Mesothelial cell of epicardium (in vitro differentiated cells): ENCODE data around the gene KCNN3. TPM values are rescaled to one million over a fixed set of nuclear protein-coding genes. Genes with fewer than 3 reads are reported as not detected.

Experiments
- DNase-seq, 2 experiments: peaks; one replicate each; pipeline ENCODE4 v3.0.0; 2021; ENCODE audit warnings: low spot score in 2 of 2; ENCODE audit not compliant: unreplicated experiment in 2 of 2
- H3K27ac Mint-ChIP-seq: 2 replicates; pipeline ENCODE4 v1.8.0; 2021; ENCODE audit warnings: mixed read lengths
- H3K27me3 Mint-ChIP-seq: 2 replicates; pipeline ENCODE4 v1.8.0; 2021; ENCODE audit warnings: low read depth, mixed read lengths
- H3K36me3 Mint-ChIP-seq: 2 replicates; pipeline ENCODE4 v1.8.0; 2021; ENCODE audit warnings: mixed read lengths
- H3K4me1 Mint-ChIP-seq: 2 replicates; pipeline ENCODE4 v1.8.0; 2021; ENCODE audit warnings: mixed read lengths
- H3K4me3 Mint-ChIP-seq: 2 replicates; pipeline ENCODE4 v1.8.0; 2021; ENCODE audit warnings: mild to moderate bottlenecking, moderate library complexity, mixed read lengths
- H3K9me3 Mint-ChIP-seq: 2 replicates; pipeline ENCODE4 v1.8.0; 2021; ENCODE audit warnings: mixed read lengths
- CTCF ChIP-seq: fragments of 200-600 bp; sonication (generic); IDR thresholded peaks from one replicate; pipeline ENCODE4 v1.5.0; 2021; ENCODE audit warnings: antibody characterized with exemption; ENCODE audit not compliant: unreplicated experiment
- total RNA-seq: library from RNA; stranded (reverse); gene quantifications from 3 replicates; pipeline ENCODE4 v1.2.1, GENCODE V29; 2021

KCNN3 gene
- total RNA-seq, 1 donor from 2014 or later: 1.2 TPM

GRCh38 chr1:154706851-154707250 lies 163.2 kb downstream of the KCNN3 start:
- DNase-seq: no peak
- Mint-ChIP-seq H3K4me3 (no peak overlapping the region), H3K27ac (no peak overlapping the region), H3K4me1 (peaks cover under 1% of the 10 kb centered on the region), H3K27me3 (peaks cover 44% of the 10 kb centered on the region), H3K36me3 (no peaks in the 10 kb centered on the region), H3K9me3 (no peaks in the 10 kb centered on the region)
- TF ChIP-seq CTCF: no peak

GRCh38 chr1:154705544-154705943 lies 164.5 kb downstream of the KCNN3 start:
- Mint-ChIP-seq H3K4me1 (no peaks in the 10 kb centered on the region), H3K36me3 (no peaks in the 10 kb centered on the region), H3K4me3 (no peak overlapping the region), H3K27ac (no peak overlapping the region), H3K9me3 (no peaks in the 10 kb centered on the region), H3K27me3 (peaks cover 46% of the 10 kb centered on the region)
- TF ChIP-seq CTCF: no peak
- DNase-seq: no peak

GRCh38 chr1:154703170-154703569 lies 166.9 kb downstream of the KCNN3 start:
- Mint-ChIP-seq H3K27ac (no peak overlapping the region), H3K4me1 (no peaks in the 10 kb centered on the region), H3K9me3 (no peaks in the 10 kb centered on the region), H3K36me3 (no peaks in the 10 kb centered on the region), H3K4me3 (no peak overlapping the region), H3K27me3 (peaks cover 50% of the 10 kb centered on the region)
- DNase-seq: no peak
- TF ChIP-seq CTCF: no peak

- no peak for DNase-seq
- H3K9me3 Mint-ChIP-seq: no peaks in the 10 kb centered on the region
- no peaks in the 10 kb centered on the region for H3K4me1 Mint-ChIP-seq
Measured at GRCh38 chr1:154698320-154699096, 171.6 kb downstream of the KCNN3 start.

GRCh38 chr1:154697710-154698109 lies 172.4 kb downstream of the KCNN3 start:
- no peak for DNase-seq
- Mint-ChIP-seq H3K36me3 (no peaks in the 10 kb centered on the region), H3K4me1 (no peaks in the 10 kb centered on the region), H3K27me3 (peaks cover 50% of the 10 kb centered on the region), H3K27ac (no peak overlapping the region), H3K9me3 (no peaks in the 10 kb centered on the region), H3K4me3 (no peak overlapping the region)
- TF ChIP-seq CTCF: no peak

More at GRCh38 chr1:154698320-154699096, 171.6 kb downstream of the KCNN3 start:
- Mint-ChIP-seq H3K27me3 (peaks cover 48% of the 10 kb centered on the region), H3K36me3 (no peaks in the 10 kb centered on the region), H3K27ac (no peak overlapping the region), H3K4me3 (no peak overlapping the region)
- TF ChIP-seq CTCF: no peak
